Stimulated activated CD4-positive, alpha-beta T cell treated with anti-CD3 and anti-CD28 coated beads, Interleukin-15, amount 100 ng/mL, for 1 hour (primary cell): Measurements from ENCODE around the gene BLMH.
"Not testable (repeated sequence)": the region's sequence is repeated elsewhere in the genome, so short reads cannot be mapped to it uniquely, and the experiment has no call there.

Experiments used
- DNase-seq, 2 donors: peaks; one replicate each; pipeline ENCODE4 v3.0.0-alpha.2; 2020; ENCODE audit warnings: low read depth in 1 of 2, low spot score in 1 of 2

Gene BLMH

DNA sequence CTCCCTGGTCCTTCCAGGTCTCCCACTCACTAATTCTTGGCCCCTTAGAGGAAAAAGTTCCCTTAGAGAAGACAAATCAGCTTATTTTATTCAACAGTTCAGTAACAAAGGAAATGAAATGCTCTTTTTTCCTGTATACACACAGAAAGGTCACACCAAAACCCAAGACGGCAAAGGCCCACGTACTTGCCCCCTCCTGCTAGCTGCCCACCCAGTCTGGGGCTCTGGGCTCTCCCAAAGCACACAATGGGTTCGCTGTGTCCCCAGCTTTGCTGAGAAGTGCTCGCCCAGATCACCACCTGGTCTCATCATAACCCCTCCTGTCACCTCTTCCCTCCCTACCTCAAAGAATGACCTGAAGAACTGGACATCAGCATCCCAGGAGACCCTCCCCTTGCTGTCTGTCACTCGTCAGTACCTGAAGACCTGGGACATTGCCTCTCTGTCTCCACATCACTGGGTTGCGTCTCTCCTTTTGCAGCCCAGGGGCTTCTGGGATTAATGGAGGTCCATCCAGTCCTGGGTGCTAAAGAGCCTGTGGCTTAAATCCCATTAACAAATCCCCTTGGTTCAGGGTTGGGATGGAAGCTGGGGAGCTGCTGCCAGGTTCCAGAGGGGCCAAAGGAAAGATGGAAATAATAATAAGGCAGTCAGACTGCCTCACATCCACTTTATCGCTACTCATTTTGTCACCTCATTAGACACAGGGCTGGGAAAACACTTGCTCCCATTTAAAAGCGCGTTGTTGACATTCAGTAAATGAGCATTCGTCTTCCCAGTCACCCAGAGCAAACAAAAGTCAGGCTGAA, 59.5 kb downstream of the BLMH start:
- DNase-seq, result no peak

DNA sequence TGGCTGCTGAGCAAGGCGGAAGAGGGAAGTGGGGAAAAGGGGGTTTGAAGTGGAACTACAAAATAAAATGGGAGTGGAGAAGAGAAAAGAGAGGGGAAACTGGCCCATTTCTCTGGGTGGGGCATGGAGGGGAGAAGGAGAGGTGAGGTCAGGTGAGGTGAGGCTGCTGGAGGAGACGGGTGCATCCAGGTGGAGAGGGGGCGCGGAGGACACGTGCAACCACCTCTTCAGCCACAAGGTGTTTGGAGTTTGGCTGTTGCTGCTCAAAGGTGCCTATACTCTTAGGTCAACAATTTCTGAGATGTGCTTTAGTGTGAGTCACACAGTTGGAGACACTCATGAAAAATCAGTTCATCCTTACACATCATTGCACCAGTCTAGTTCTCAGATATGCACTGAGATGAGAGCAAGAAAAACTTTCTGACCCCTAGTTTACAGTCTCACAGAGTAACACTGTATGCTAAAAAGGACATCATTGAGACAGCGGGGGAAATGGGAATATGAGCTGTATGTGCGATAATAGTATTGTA, 61.1 kb downstream of the BLMH start:
- DNase-seq, result no peak

GRCh38 chr17:30230009-30230408, 61.7 kb downstream of the BLMH start:
- DNase-seq, result not testable (repeated sequence)

DNA sequence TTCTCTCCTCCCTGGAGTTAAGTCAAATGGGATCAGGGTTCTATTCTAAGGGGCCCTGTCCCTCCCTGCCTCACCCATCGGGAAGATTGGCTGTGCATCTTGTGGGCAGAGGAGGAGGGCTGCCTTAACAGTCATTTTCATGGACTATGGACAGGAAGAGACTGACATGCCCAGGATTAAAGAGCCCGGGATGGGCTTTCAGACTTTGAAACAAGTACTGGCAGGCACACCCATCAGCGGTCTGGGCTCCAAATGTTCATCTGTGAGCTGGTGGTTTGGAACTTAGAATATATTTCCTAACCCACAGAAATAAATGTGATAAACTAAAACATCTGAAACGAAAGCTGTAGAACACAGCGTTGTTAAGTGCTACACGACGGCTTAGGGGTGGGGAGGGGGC, 62.7 kb downstream of the BLMH start:
- DNase-seq, result no peak

DNA sequence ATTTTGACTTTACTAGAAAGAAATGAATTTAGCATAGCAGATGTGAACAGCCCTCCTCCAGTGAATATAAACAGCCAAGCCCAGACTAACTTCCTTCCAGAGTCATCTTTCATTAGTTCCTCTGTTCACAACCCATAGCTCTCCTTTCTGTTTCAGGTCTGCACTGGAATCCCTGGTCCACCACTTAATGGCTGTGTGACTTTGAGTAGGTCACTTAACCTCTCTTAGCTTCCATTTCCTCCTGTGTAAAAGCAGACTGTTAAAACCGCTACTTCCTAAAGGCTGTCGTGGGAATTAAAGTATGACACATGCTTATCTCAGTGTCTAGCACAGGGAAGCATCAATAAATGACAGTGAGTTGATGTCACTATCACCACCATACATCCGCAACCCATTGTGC, 63.7 kb downstream of the BLMH start:
- no peak for DNase-seq

- no peak for DNase-seq
These were observed 64.9 kb downstream of the BLMH start for GRCh38 chr17:30226878-30227277.

DNA sequence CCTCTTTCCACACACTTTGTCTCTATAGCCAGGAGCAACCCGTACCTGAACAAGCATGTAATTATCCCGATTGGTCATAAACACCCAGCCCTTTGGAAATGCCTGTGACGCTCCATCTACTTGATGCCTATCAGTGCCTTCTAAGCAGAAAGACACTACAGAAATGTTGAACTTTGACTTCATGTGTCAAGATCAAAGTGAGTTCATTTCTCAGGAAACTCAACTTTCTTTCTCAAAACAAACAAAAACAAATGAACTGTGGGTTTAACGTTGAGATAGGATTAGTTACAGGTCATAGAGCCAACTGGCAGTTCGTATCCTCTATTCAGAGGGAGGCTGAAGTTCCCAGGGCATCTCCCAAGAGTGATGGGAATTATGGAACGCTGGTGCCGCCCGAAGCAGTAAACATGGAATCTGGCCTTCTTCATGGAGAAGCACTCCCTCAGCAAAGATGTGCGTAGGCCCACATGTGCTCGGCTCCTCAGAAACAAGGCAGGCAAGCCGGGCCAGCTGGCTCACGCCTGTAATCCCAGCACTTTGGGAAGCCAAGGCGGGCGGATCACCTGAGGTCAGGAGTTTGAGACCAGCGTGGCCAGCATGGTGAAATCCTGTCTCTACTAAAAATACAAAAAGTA, 65.7 kb downstream of the BLMH start:
- no peak for DNase-seq

GRCh38 chr17:30225112-30225511, 66.6 kb downstream of the BLMH start:
- no peak for DNase-seq

GRCh38 chr17:30224419-30224960, 67.3 kb downstream of the BLMH start:
- DNase-seq, result no peak

DNA sequence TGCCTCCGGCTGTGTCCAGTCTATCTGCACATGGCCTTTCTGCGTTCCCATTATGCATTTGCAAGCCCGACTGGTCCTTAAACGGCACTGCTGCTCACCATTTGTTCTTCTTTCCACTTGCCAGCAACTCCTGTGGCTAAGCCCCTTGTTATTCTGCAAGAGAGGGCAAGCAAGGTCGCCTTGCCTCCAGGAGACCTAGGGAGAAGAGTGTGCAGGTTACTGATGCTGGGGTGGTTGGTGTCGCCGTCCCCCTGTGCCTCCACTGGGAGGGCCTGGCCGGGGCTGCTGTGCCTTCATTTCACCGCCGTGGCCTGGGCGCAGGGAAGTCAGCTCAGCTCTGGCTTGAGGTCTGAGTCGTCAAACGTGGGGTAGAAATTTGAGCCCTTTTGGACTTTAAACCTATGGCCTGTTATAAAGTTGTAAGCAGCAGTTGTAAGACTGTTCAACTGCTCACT, 69.0 kb downstream of the BLMH start:
- no peak for DNase-seq

DNA sequence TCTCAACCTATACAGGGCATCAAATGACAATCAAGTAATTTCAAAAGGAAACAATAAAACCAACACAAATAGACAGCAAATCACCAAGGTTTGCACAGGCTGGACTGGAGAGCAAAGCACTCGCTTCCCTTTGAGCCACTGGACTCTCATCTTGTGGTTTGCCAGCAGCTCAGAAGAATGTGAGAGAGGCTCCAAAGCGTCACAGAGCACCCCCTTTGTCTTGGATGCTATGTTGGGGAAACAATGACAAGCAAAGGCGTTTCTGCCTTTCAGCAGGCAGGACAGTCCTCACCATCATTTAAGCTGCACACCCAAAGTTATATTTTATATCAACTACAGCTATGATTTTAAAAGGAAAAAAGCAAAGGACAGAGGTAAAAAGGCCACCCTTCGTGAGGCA, 69.5 kb downstream of the BLMH start:
- no peak for DNase-seq

GRCh38 chr17:30221346-30221745, 70.4 kb downstream of the BLMH start:
- no peak for DNase-seq

GRCh38 chr17:30220414-30220813, 71.3 kb downstream of the BLMH start:
- no peak for DNase-seq

- DNase-seq, result no peak
These were observed 71.9 kb downstream of the BLMH start for GRCh38 chr17:30219833-30220232.

DNA sequence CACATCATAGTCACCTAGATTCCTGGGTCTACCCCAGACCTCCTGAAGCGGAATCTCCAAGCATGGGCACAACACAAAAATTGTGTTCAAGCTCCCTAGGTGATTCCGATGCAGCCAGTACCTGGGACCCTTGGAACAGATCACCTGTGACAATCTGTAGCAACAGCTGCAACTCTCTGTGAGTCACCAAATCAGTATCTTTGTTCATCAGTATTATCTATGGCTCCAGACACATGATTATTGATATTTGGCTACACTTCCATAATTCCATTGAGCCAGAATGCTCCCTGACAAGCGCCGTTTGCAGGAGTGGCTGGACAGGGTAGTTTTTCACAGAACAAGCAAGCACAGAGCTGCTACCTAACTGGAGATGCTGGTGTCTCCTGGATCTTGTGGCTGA, 72.4 kb downstream of the BLMH start:
- no peak for DNase-seq

DNA sequence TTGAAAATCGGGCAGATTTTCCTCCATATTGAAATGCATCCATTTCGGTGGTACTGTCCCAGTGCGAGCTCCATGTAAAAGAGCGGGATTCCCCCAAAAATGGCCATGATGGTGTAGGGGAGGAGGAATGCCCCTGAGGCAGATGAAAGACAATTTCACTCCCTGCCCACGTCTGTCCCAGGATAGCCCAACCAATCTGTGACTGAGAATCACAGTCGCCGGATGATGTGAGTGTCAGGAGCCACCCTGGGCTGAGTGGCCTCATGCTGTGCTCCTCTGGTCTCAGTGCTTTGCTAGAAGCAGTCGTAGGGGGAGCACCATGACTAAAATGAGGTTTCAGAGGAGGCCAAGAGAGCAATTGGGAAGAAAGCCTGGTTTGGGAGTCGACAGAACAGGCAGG, 72.9 kb downstream of the BLMH start:
- no peak for DNase-seq

- DNase-seq, result no peak
These were observed 73.9 kb downstream of the BLMH start for GRCh38 chr17:30217746-30218245.

GRCh38 chr17:30217054-30217453, 74.7 kb downstream of the BLMH start:
- no peak for DNase-seq

- no peak for DNase-seq
These were observed 79.0 kb downstream of the BLMH start for GRCh38 chr17:30212750-30213149.

GRCh38 chr17:30211371-30211770, 80.4 kb downstream of the BLMH start:
- no peak for DNase-seq

- DNase-seq, result no peak
These were observed 80.8 kb downstream of the BLMH start for GRCh38 chr17:30210901-30211300.

DNA sequence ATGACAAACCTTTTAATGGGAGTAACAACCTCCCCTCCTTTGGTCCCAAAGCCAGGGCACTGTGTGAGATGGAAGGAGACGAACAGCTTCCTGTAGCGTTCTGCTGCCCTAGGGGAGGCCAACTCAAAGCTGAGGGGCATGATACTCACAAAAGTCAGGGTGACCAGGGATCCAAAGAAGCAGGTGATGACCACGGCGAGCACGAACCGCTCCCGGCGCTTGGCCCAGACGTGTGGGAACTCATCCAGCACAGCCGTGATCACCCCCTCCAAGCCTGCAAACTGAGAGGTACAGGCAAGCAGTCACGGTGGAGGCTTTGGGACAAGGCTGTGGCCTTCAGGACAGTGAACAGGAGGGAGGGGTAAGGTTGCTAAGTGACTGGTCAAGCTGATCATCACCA, 81.4 kb downstream of the BLMH start:
- no peak for DNase-seq
